Natural killer cell treated with Interleukin-12 subunit alpha and Interleukin-12 subunit beta and Interleukin-15 and Interleukin-18, amount 100 ng/mL, for 72 hours (primary cell): ENCODE measurements around the gene GLTPD2. TPM values are rescaled to one million over a fixed set of nuclear protein-coding genes. Genes with fewer than 3 reads are reported as not detected.

Source experiments
- ATAC-seq, 2 donors: fragments of 150-1000 bp; cut with Tn5 transposase in 1 of 2; sonication (Bioruptor Pico), chemical (Tn5 transposase) in 1 of 2; 2 replicates each; pipeline ENCODE4 v1.10.0; 2021
- DNase-seq: peaks from one replicate; pipeline ENCODE4 v3.0.0; 2022; ENCODE audit warnings: low spot score
- H3K27ac Mint-ChIP-seq, 2 donors: 1 replicate in 1 of 2; 2 replicates in 1 of 2; pipeline ENCODE4 v1.8.0; 2022; ENCODE audit warnings: mixed read lengths in 2 of 2, mild to moderate bottlenecking in 1 of 2, moderate library complexity in 1 of 2
- H3K27me3 Mint-ChIP-seq, 2 donors: 1 replicate in 1 of 2; 2 replicates in 1 of 2; pipeline ENCODE4 v1.8.0; 2022; ENCODE audit warnings: mixed read lengths in 2 of 2
- H3K36me3 Mint-ChIP-seq: one replicate; pipeline ENCODE4 v1.8.0; 2022; ENCODE audit warnings: mixed read lengths
- H3K4me1 Mint-ChIP-seq, 2 donors: 1 replicate in 1 of 2; 2 replicates in 1 of 2; pipeline ENCODE4 v1.8.0; 2022; ENCODE audit warnings: low read depth in 2 of 2, mixed read lengths in 2 of 2, mild to moderate bottlenecking in 1 of 2
- H3K4me3 Mint-ChIP-seq: one replicate; pipeline ENCODE4 v1.8.0; 2022; ENCODE audit warnings: mixed read lengths
- H3K9me3 Mint-ChIP-seq: 2 replicates; pipeline ENCODE4 v1.8.0; 2022; ENCODE audit warnings: mixed read lengths
- total RNA-seq, 2 donors: library from RNA; stranded (reverse); gene quantifications; one replicate each; pipeline ENCODE4 v1.2.3, GENCODE V29; 2022

The GLTPD2 gene
- total RNA-seq, 2 donors from 2014 or later: 0.38 TPM; not detected in 1

DNA sequence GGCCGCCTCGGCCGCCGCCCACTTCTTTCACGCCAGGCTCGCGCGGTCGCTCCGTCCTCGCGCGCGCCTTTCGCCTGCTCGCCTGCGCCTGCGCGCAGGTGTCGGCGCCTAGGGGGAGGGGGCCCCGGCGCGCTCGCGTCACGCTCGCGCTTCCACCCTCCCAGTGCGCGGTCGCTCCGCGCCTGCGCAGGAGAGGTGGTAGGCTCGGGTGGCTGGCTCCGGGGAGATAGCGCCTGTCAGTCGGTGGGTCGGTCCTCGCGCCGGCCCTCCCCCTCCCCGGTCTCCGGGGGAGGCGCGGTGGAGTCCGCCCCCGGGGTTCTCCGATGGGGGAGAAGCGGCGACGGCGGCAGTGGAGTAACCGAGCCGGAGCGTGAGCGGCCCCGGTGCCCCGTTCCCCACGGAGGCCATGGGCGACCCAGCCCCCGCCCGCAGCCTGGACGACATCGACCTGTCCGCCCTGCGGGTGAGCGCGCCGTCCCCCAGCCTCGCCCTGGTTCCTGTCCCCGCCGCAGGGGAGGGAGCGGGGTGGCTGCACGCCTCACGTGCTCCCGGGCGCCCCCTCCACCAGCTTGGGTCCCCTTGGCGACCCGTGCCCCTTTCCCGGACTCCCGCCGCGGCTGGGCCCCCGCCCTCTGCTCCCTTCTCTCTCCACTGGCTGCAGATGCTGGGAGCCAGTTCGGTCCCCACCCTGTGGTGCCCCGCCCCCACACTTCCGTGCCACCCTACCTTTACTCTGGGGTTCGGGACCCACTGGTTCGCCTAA is 44.6 kb downstream of the GLTPD2 start, which contains the start of gene MINK1:
Gene MINK1, plus strand, starts transcription at position 163 of the 763 bp plus-strand sequence. Its CDS starts 244 bp downstream, at position 407.
- DNase-seq (peak; percentile 95), ATAC-seq (peak; percentile 95 to 97)
- Mint-ChIP-seq H3K27me3 (peaks cover 0 to 4% of the 10 kb centered on the region in 2 donors), H3K36me3 (no peaks in the 10 kb centered on the region), H3K9me3 (no peaks in the 10 kb centered on the region), H3K4me3 (peak within 1 kb of the TSS; percentile 95), H3K4me1 (peaks cover 28 to 34% of the 10 kb centered on the region in 2 donors), H3K27ac (peak within 1 kb of the TSS; percentile 82 to 88)

DNA sequence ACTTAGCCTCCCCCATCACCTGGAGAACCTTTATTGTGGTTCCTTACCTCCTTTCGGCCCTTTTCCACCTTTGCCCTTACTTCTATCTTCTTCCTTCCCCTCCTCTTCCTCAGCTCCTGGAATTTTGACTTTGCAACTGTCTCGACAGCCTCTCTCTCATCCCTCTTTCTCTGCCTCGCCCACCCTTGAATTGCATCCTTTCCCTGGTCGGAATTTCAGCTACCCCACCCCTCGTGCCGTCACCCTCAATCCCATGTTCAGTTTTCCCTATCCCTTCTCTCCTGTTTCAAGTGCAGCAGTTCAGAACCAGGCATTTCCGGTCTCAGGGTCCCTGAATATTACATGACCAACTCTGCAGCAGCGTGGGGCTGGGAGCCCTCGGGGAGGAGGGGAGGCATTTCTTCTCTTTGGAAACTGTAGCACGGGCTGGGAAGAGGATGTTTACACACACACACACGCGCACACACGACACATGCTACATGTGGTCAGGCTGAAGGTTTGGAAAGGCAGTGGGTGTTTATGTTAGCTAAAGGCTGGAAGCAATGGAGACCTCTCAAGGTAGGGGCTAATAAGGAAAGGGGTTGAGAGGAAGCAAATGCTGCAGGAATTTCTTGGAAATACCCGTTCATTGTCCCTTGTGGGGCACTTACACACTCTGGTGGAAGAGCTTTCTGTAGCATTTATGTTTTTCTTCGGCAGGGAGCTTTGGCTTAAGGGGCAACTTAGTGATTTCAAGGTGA is 45.3 kb downstream of the GLTPD2 start:
- Mint-ChIP-seq H3K4me1 (peaks cover 31 to 36% of the 10 kb centered on the region in 2 donors), H3K36me3 (peaks cover under 1% of the 10 kb centered on the region), H3K9me3 (no peaks in the 10 kb centered on the region), H3K4me3 (peak overlapping the region; percentile 95), H3K27ac (peak overlapping the region; percentile 72 to 88), H3K27me3 (no peaks in the 10 kb centered on the region)
- ATAC-seq: no peak
- no peak for DNase-seq

DNA sequence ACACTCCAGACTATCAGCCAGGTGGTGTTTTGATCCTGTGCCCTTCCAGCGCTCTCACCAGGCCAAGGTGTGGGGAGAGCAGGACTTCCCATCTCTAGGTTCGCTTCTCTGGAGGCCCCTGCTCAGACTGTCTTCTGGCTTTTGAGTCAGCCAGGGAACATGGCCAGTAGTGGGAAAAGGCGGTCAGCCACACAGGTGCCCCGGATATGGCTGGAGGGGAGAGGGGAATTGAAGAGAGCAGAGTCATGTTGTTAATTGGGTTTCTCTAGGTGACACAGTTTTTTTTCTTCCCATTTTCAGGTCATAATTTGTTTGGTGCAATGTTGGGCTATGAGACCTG is 45.9 kb downstream of the GLTPD2 start:
- no peaks in the 10 kb centered on the region for H3K9me3 Mint-ChIP-seq
- H3K36me3 Mint-ChIP-seq: peaks cover 4% of the 10 kb centered on the region
- peak overlapping the region; percentile 72 to 88 for H3K27ac Mint-ChIP-seq
- no peak for ATAC-seq
- H3K27me3 Mint-ChIP-seq: no peaks in the 10 kb centered on the region
- H3K4me1 Mint-ChIP-seq: peaks cover 36 to 42% of the 10 kb centered on the region in 2 donors
- H3K4me3 Mint-ChIP-seq: peak overlapping the region; percentile 95
- no peak for DNase-seq

DNA sequence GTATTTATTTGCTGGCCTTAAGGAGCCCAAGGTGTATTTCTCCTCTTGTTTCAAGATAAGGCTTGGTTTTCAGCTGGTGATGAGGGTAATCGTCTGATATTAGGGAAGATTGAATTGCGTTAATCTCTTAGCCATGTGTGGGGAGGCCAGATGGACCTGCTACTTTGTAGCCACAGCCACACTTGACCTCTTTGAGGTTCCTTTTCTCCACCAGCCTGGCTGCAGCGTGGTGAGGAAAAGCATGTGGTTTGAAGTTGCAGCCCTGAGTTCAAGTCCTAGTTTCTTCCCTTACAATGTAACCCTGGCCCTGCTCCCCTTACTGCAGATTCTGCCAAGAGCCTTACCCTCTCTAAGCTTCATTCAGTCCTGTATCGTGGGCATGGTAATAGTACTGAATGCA is 47.5 kb downstream of the GLTPD2 start:
- Mint-ChIP-seq H3K27ac (no peak overlapping the region), H3K4me3 (peak overlapping the region; percentile 33), H3K4me1 (peaks cover 51 to 57% of the 10 kb centered on the region in 2 donors), H3K36me3 (peaks cover 4% of the 10 kb centered on the region), H3K9me3 (no peaks in the 10 kb centered on the region), H3K27me3 (no peaks in the 10 kb centered on the region)
- DNase-seq (no peak), ATAC-seq (no peak)

DNA sequence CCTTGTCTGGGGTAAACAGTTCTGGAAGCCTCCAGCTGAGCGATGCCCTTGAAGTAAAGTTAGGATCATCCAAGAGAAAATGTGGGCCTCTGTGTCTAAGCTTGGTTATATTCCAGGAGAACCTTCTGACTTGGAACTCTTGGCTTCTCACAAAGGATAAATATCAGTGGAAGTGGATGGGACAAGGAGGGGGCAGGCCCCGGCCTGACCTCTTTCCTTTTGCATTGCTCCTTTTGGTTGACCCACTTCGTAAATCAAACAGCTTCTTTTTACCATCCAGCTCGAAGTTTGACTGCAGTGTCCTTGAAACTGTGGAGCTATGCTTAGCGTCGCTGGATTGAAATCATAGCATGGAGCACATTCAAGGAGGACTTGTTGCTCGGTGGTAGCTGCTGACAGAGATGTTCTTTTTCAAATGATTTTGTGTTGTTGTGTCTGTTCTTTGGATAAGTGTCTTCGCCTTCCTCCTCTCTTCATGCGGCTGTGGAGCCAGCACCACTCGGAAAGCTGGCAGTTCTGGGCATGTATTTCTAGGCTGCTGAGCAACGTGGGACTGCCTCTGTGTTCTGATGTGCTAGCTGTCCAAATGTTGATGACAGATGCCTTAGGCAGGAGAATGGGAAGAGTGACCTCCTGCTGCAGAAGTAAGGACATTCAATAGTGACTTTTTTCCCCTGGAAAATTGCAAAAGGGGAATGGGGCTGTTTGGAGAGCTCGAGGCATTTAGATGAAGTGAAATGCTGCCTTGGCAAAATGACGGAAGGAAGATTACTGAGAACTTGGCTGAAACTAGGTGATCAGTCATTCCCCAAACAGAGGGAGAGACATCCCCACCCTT is 48.9 kb downstream of the GLTPD2 start:
- no peak overlapping the region for H3K27ac Mint-ChIP-seq
- DNase-seq (no peak), ATAC-seq (no peak)
- peaks cover 53 to 61% of the 10 kb centered on the region in 2 donors for H3K4me1 Mint-ChIP-seq
- peaks cover 4% of the 10 kb centered on the region for H3K36me3 Mint-ChIP-seq
- no peak overlapping the region for H3K4me3 Mint-ChIP-seq
- no peaks in the 10 kb centered on the region for H3K27me3 Mint-ChIP-seq
- H3K9me3 Mint-ChIP-seq: no peaks in the 10 kb centered on the region

DNA sequence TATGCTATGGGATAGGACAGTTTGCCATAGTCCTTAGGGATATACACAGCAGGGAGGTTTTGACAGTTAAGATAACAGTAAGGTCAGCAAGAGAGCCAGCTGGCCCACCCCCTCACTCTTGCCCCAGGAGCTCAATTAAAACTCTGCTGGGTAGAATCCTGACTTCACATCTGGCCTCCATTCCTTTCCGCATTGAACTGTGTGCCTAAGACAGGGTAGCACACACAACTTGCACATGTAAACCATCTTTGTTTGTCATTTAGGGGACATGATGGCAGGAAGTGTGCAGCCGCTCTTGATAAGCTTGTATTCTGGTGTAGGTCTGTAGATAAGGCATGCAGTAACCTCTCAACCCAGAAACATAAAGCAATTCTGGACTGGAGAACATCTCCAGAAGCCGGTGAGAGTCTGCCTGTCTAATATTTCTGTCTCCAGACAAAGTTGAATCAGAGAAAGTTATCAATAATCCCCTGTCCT is 49.6 kb downstream of the GLTPD2 start:
- H3K36me3 Mint-ChIP-seq: peaks cover 4% of the 10 kb centered on the region
- peaks cover 56 to 64% of the 10 kb centered on the region in 2 donors for H3K4me1 Mint-ChIP-seq
- no peaks in the 10 kb centered on the region for H3K9me3 Mint-ChIP-seq
- no peak for DNase-seq
- no peak for ATAC-seq
- H3K4me3 Mint-ChIP-seq: no peak overlapping the region
- no peaks in the 10 kb centered on the region for H3K27me3 Mint-ChIP-seq
- H3K27ac Mint-ChIP-seq: no peak overlapping the region

DNA sequence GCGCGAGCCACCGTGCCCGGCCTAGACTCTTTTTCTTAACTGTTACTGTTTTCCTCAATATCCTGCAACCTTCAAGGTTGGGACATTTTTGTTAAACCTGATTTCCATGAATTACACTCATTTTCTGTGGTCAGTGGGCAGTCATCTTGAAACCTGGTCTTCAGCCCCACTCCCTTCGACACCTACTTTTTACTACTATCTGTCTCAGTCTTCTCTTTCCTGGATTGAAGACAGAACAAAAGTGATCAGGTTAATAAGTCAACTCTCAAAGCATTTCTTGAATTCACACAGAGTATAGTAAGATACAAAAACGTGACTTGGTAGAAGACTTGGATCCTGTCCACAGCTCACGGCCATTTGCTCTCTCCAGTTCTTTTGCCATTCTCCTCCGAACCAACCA is 50.5 kb downstream of the GLTPD2 start:
- Mint-ChIP-seq H3K4me1 (peaks cover 51 to 57% of the 10 kb centered on the region in 2 donors), H3K27me3 (no peaks in the 10 kb centered on the region), H3K36me3 (peaks cover 4% of the 10 kb centered on the region), H3K27ac (peak overlapping the region; percentile 10 to 12), H3K9me3 (no peaks in the 10 kb centered on the region), H3K4me3 (peak overlapping the region; percentile 35)
- DNase-seq: no peak
- peak in 1 of 2 donors; percentile 56 for ATAC-seq

Other genes starting within 250 kb of the GLTPD2 start
- gene MYBBP1A, start 233.6 kb upstream of the GLTPD2 start, total RNA-seq: 100 to 1,000 TPM in 1 of 2 donors, 10 to 100 TPM in 1; 92.3 to 246 TPM
- gene GGT6, start 228.4 kb upstream of the GLTPD2 start, total RNA-seq: not detected
- not detected for gene SMTNL2, start 204.4 kb upstream of the GLTPD2 start, total RNA-seq
- gene ALOX15, start 147.3 kb upstream of the GLTPD2 start, total RNA-seq: not detected
- gene PELP1, start 84.8 kb upstream of the GLTPD2 start, total RNA-seq: 100 to 1,000 TPM in 1 of 2 donors, 10 to 100 TPM in 1; 76.9 to 161 TPM
- gene ARRB2, start 78.3 kb upstream of the GLTPD2 start, total RNA-seq: 100 to 1,000 TPM; 834 to 935 TPM
- 10 to 100 TPM; 27.2 to 34.6 TPM for gene MED11, start 57.5 kb upstream of the GLTPD2 start, total RNA-seq
- gene ZMYND15, start 49.1 kb upstream of the GLTPD2 start, total RNA-seq: 1 to 10 TPM; 1.0 to 2.3 TPM
- 10 to 100 TPM; 22.6 to 46.3 TPM for gene CXCL16, start 49.0 kb upstream of the GLTPD2 start, total RNA-seq
- gene TM4SF5, start 17.1 kb upstream of the GLTPD2 start, total RNA-seq: not detected
- gene VMO1, start 2.6 kb upstream of the GLTPD2 start, total RNA-seq: 10 to 100 TPM in 1 of 2 donors, 1 to 10 TPM in 1; 4.5 to 15.4 TPM
- gene PSMB6, start 7.2 kb downstream of the GLTPD2 start, total RNA-seq: 100 to 1,000 TPM; 145 to 174 TPM
- 10 to 100 TPM; 38.4 to 46.9 TPM for gene PLD2, start 18.2 kb downstream of the GLTPD2 start, total RNA-seq
- 10 to 100 TPM; 72.4 to 98.2 TPM for gene MINK1, start 44.4 kb downstream of the GLTPD2 start, total RNA-seq
- gene C17orf107, start 110.6 kb downstream of the GLTPD2 start, total RNA-seq: 1 to 10 TPM; 1.3 to 2.3 TPM
- gene CHRNE, start 114.1 kb downstream of the GLTPD2 start, total RNA-seq: 1 to 10 TPM; 3.9 to 7.6 TPM
- gene GP1BA, start 143.3 kb downstream of the GLTPD2 start, total RNA-seq: under 1 TPM in 1 of 2 donors, not detected in 1; 0.12 TPM
- 10 to 100 TPM; 85.9 to 91.6 TPM for gene SLC25A11, start 151.1 kb downstream of the GLTPD2 start, total RNA-seq
- 100 to 1,000 TPM; 144 to 150 TPM for gene RNF167, start 151.3 kb downstream of the GLTPD2 start, total RNA-seq
- 1,000 to 10,000 TPM; 1,741 to 1,743 TPM for gene PFN1, start 159.6 kb downstream of the GLTPD2 start, total RNA-seq
- gene ENO3, start 162.2 kb downstream of the GLTPD2 start, total RNA-seq: 10 to 100 TPM in 1 of 2 donors, 1 to 10 TPM in 1; 8.7 to 26.1 TPM
- gene SPAG7, start 178.9 kb downstream of the GLTPD2 start, total RNA-seq: 10 to 100 TPM; 51.4 to 71.9 TPM
- 10 to 100 TPM; 51.0 to 87.9 TPM for gene CAMTA2, start 198.7 kb downstream of the GLTPD2 start, total RNA-seq
- gene INCA1, start 208.6 kb downstream of the GLTPD2 start, total RNA-seq: under 1 TPM; 0.31 to 0.56 TPM
- 10 to 100 TPM; 39.4 to 80.3 TPM for gene KIF1C, start 209.0 kb downstream of the GLTPD2 start, total RNA-seq
- gene SLC52A1, start 246.5 kb downstream of the GLTPD2 start, total RNA-seq: not detected